B cell (primary cell): ENCODE data around the gene KRT74. TPM values are rescaled to one million over a fixed set of nuclear protein-coding genes. Genes with fewer than 3 reads are reported as not detected.

Experiments used
- ATAC-seq: fragments of 200-7000 bp; cut with Tn5 transposase; one replicate; pipeline ENCODE4 v1.10.0; 2021; ENCODE audit warnings: low read depth, mild to moderate bottlenecking, moderate number of reproducible peaks, moderate library complexity
- CTCF ChIA-PET: fragments of 350-600 bp; sonication (Branson Sonifier 250); formaldehyde crosslinking; loops from one replicate; lab custom pipeline; 2021; ENCODE audit warnings: antibody characterized with exemption, inconsistent platforms; lab: Charles Lee
- POLR2A ChIA-PET: fragments of 350-600 bp; sonication (Branson Sonifier 250); formaldehyde crosslinking; loops from one replicate; lab custom pipeline; 2021; ENCODE audit warnings: antibody characterized with exemption; lab: Charles Lee
- DNase-seq: peaks from one replicate; pipeline ENCODE4 v3.0.0; 2013
- H2AFZ ChIP-seq: 2 replicates; pipeline ENCODE4 v1.6.1; 2012; ENCODE audit warnings: mild to moderate bottlenecking, low read depth, low read length; ENCODE audit not compliant: insufficient read depth, poor library complexity, severe bottlenecking
- H3K27ac ChIP-seq, 2 donors: 1 replicate in 1 of 2; 2 replicates in 1 of 2; pipeline ENCODE4 v1.5.1; 2012 to 2013; ENCODE audit warnings: low read length in 2 of 2, mild to moderate bottlenecking in 2 of 2, moderate library complexity in 1 of 2
- H3K27me3 ChIP-seq, 4 experiments: fragments of 200-600 bp in 1 of 4; sonication (generic) in 1 of 4; replicated peaks in 1 of 4; 1 replicate in 2 of 4; 2 replicates in 2 of 4; pipeline versions ENCODE4 v1.6.1 to v1.7.0; 2013 to 2016; ENCODE audit warnings: low read length in 3 of 4, mild to moderate bottlenecking in 2 of 4, mixed read lengths in 1 of 4, moderate library complexity in 1 of 4; ENCODE audit not compliant: insufficient read depth in 4 of 4, control insufficient read depth in 3 of 4; ENCODE audit errors: control extremely low read depth in 1 of 4
- H3K36me3 ChIP-seq, 2 experiments: replicated peaks in 1 of 2; 1 replicate in 1 of 2; 2 replicates in 1 of 2; pipeline versions ENCODE4 v1.6.1 to v1.7.1; 2013; ENCODE audit warnings: low read length in 1 of 2; ENCODE audit not compliant: insufficient read depth in 2 of 2, control insufficient read depth in 1 of 2; ENCODE audit errors: control extremely low read depth in 1 of 2, extremely low read depth in 1 of 2
- H3K4me1 ChIP-seq, 2 donors: fragments of 200-600 bp in 1 of 2; sonication (generic) in 1 of 2; 1 replicate in 1 of 2; 2 replicates in 1 of 2; pipeline versions ENCODE4 v1.5.1 to v1.6.1; 2013 to 2017; ENCODE audit warnings: low read length in 2 of 2; ENCODE audit not compliant: control insufficient read depth in 2 of 2, insufficient read depth in 2 of 2
- H3K4me2 ChIP-seq: replicated peaks from 2 replicates; pipeline ENCODE3; 2012; ENCODE audit warnings: mild to moderate bottlenecking, low read depth, low read length; ENCODE audit not compliant: poor library complexity, severe bottlenecking
- H3K4me3 ChIP-seq, 5 experiments: fragments of 200-600 bp in 1 of 5; sonication (generic) in 1 of 5; 1 replicate in 3 of 5; 2 replicates in 2 of 5; pipeline versions ENCODE4 v1.5.1 to v1.7.0; 2011 to 2016; ENCODE audit warnings: low read length in 4 of 5, mild to moderate bottlenecking in 4 of 5, low read depth in 2 of 5, control low read depth in 1 of 5, moderate library complexity in 1 of 5; ENCODE audit not compliant: insufficient read depth in 1 of 5; ENCODE audit errors: control extremely low read depth in 1 of 5, extremely low read depth in 1 of 5
- H3K79me2 ChIP-seq: fragments of 200-600 bp; sonication (generic); one replicate; pipeline ENCODE4 v1.6.0; 2016; ENCODE audit warnings: low read length; ENCODE audit not compliant: control insufficient read depth, insufficient read depth
- H3K9ac ChIP-seq: fragments of 200-600 bp; sonication (generic); 2 replicates; pipeline ENCODE4 v1.6.1; 2017; ENCODE audit warnings: mild to moderate bottlenecking, low read length, moderate library complexity
- H3K9me3 ChIP-seq, 3 donors: one replicate each; pipeline versions ENCODE4 v1.6.1 to v1.7.1; 2013; ENCODE audit warnings: low read length in 2 of 3; ENCODE audit not compliant: control insufficient read depth in 2 of 3, insufficient read depth in 1 of 3; ENCODE audit errors: control extremely low read depth in 1 of 3
- H4K20me1 ChIP-seq: 2 replicates; pipeline ENCODE4 v1.6.0; 2012; ENCODE audit warnings: mild to moderate bottlenecking, low read length; ENCODE audit not compliant: insufficient read depth, control insufficient read depth, poor library complexity, severe bottlenecking
- H3K27ac Mint-ChIP-seq: one replicate; pipeline ENCODE4 v1.8.0; 2021; ENCODE audit warnings: mixed read lengths
- H3K27me3 Mint-ChIP-seq: one replicate; pipeline ENCODE4 v1.8.0; 2021; ENCODE audit warnings: mixed read lengths
- H3K4me1 Mint-ChIP-seq: one replicate; pipeline ENCODE4 v1.8.0; 2021; ENCODE audit warnings: mixed read lengths
- H3K4me3 Mint-ChIP-seq: one replicate; pipeline ENCODE4 v1.8.0; 2021; ENCODE audit warnings: mixed read lengths
- H3K9me3 Mint-ChIP-seq: one replicate; pipeline ENCODE4 v1.8.0; 2022; ENCODE audit warnings: mixed read lengths; ENCODE audit not compliant: insufficient read depth
- EZH2 ChIP-seq: IDR thresholded peaks from 2 replicates; pipeline ENCODE4 v1.6.1; 2012; ENCODE audit warnings: borderline replicate concordance, low read depth, mild to moderate bottlenecking, moderate library complexity, low read length; ENCODE audit not compliant: insufficient read depth, poor library complexity, severe bottlenecking
- WGBS: methylation state at CpG from one replicate; pipeline ENCODE4 v1.1.5; 2013; ENCODE audit warnings: missing lambda C conversion rate; ENCODE audit not compliant: insufficient coverage; 5-methylcytosine and 5-hydroxymethylcytosine counted together
- intact Hi-C: fragments of 100-400 bp; cut with micrococcal nuclease; formaldehyde crosslinking; loops from one replicate; pipeline ENCODE4 v1.10.0; 2022
- polyA plus RNA-seq: library from polyadenylated mRNA; depleted of rRNA; stranded (reverse); fragments of >200 nt; gene quantifications from 2 replicates; pipeline ENCODE4 v1.2.3, GENCODE V29; 2012
- total RNA-seq, 2 donors: library from RNA; stranded (reverse); fragments of 120-200 nt in 1 of 2; gene quantifications; 1 replicate in 1 of 2; 2 replicates in 1 of 2; pipeline versions ENCODE4 v1.2.3 to v1.2.4, GENCODE V29; 2013 to 2022
- TF ChIP-seq, protein P1 (sequence below): fragments of 200-600 bp; IDR thresholded peaks from one replicate; pipeline ENCODE4 v1.8.0; 2022; ENCODE audit warnings: antibody characterized with exemption, mild to moderate bottlenecking

KRT74 gene
- total and polyA plus RNA-seq, 2 donors (not counting 1 experiment from before 2014, with no cell fraction given), result not detected

DNA sequence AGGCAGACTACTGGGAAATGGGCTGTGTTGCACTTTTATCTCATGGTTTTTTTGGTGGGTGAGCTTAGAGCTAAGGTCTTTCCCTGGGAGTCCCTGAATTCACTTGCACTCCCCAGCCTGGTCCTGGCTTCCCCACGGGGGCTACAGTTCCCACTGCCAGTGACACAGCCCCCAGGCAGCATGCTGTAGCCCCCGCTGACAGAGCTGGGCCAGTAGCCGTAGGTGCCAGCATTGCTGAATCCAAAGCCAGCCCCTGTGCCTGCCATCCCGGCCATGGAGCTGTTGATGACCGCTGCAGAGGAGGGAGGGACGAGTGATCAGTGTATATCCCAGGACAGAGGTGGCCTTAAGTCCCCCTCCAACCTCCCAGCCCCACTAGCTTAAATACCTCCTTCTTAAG, 34.5 kb upstream of the KRT74 start:
- H3K36me3 ChIP-seq, result no peaks in the 10 kb centered on the region
- no peak for DNase-seq

DNA sequence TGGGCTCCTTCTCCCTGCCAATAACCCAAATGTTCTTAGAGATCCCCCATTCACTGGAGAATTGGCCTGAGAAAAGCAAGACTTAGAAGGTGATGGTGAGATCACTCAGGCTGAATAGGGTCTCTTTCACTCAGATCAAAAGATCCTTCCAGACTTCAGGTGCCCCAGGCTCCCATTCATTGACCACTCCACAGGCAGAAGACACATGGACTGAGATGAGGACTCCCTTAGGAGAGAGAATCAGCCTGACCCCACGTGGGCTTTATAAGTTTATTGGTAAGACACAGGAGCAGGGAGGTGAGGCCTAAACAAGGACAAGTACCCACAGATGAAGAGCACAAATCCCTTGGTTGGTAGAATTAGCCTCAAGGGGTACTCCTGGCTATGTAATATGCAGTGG, 33.7 kb upstream of the KRT74 start:
- no peaks in the 10 kb centered on the region for H4K20me1 ChIP-seq
- Mint-ChIP-seq H3K27ac (no peak overlapping the region), H3K27me3 (peaks cover 30% of the 10 kb centered on the region), H3K4me1 (no peaks in the 10 kb centered on the region), H3K4me3 (no peak overlapping the region), H3K9me3 (no peaks in the 10 kb centered on the region)
- peaks cover 0 to 4% (median 0%) of the 10 kb centered on the region in 4 experiments for H3K27me3 ChIP-seq
- intact Hi-C loops, result no loop called here
- no peaks in the 10 kb centered on the region for H3K36me3 ChIP-seq
- H3K4me2 ChIP-seq, result no peak overlapping the region
- H3K27ac ChIP-seq, result no peak overlapping the region
- ATAC-seq (no peak), DNase-seq (no peak)
- TF ChIP-seq EZH2, result no peak
- TF ChIP-seq, protein P1, sequence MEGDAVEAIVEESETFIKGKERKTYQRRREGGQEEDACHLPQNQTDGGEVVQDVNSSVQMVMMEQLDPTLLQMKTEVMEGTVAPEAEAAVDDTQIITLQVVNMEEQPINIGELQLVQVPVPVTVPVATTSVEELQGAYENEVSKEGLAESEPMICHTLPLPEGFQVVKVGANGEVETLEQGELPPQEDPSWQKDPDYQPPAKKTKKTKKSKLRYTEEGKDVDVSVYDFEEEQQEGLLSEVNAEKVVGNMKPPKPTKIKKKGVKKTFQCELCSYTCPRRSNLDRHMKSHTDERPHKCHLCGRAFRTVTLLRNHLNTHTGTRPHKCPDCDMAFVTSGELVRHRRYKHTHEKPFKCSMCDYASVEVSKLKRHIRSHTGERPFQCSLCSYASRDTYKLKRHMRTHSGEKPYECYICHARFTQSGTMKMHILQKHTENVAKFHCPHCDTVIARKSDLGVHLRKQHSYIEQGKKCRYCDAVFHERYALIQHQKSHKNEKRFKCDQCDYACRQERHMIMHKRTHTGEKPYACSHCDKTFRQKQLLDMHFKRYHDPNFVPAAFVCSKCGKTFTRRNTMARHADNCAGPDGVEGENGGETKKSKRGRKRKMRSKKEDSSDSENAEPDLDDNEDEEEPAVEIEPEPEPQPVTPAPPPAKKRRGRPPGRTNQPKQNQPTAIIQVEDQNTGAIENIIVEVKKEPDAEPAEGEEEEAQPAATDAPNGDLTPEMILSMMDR, result no peak
- ChIA-PET CTCF (no interaction called here), POLR2A (interaction anchor here (0.7 kb wide), 1 partner anchor 17 kb away, joined by 3 read pairs; no protein-coding TSS in a partner anchor)
- no peak overlapping the region for H2AFZ ChIP-seq
- no peaks in the 10 kb centered on the region for H3K79me2 ChIP-seq
- 56% methylated on average over 1 of the region's 1 CpG for WGBS
- no peak overlapping the region for H3K9ac ChIP-seq
- no peaks in the 10 kb centered on the region for H3K4me1 ChIP-seq
- H3K4me3 ChIP-seq, result no peak overlapping the region
- H3K9me3 ChIP-seq, result no peaks in the 10 kb centered on the region

More for the DNA sequence above, 34.5 kb upstream of the KRT74 start:
- Histone ChIP-seq H3K27ac (no peak overlapping the region), H3K27me3 (no peaks in the 10 kb centered on the region), H4K20me1 (no peaks in the 10 kb centered on the region), H3K79me2 (no peaks in the 10 kb centered on the region), H3K4me2 (no peak overlapping the region), H3K9me3 (no peaks in the 10 kb centered on the region), H2AFZ (no peak overlapping the region), H3K4me3 (no peak overlapping the region), H3K9ac (no peak overlapping the region), H3K4me1 (no peaks in the 10 kb centered on the region)
- peaks cover 24% of the 10 kb centered on the region for H3K27me3 Mint-ChIP-seq
- TF ChIP-seq EZH2, result no peak
- TF ChIP-seq, protein P1, result no peak
- no peak for ATAC-seq
- no peak overlapping the region for H3K4me3 Mint-ChIP-seq
- WGBS, result 81% methylated on average over 5 of the region's 6 CpGs
- H3K9me3 Mint-ChIP-seq, result no peaks in the 10 kb centered on the region
- intact Hi-C loops, result no loop called here
- POLR2A ChIA-PET, result no interaction called here
- CTCF ChIA-PET, result interaction anchor here (0.7 kb wide), 1 partner anchor 10 kb away, joined by 3 read pairs; the partner anchor contains the start of gene KRT73
- H3K4me1 Mint-ChIP-seq, result no peaks in the 10 kb centered on the region
- no peak overlapping the region for H3K27ac Mint-ChIP-seq
